ENCODE data around the gene DYSF.

The DYSF gene

DNA sequence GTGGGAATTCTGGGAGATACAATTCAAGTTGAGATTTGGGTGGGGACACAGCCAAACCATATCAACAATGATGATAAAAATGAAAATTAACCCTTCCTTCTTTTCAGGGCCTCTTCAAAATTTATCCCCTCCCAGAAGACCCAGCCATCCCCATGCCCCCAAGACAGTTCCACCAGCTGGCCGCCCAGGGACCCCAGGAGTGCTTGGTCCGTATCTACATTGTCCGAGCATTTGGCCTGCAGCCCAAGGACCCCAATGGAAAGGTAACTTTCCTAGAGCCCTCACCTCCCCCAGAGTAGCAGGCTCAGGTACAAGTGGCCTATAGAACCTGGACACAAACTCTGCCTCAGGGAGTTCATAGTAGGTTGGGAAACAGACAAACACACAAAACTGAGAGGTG is 205.4 kb downstream of the DYSF start (continued):
- TF ChIP-seq ZBTB49 (tag by site-specific recombination; IDR thresholded peaks at IDR 0.05; ENCODE audit: low read depth) (no peak), MZF1 (tag by site-specific recombination; IDR thresholded peaks at IDR 0.05; ENCODE audit: borderline replicate concordance) (no peak), ZNF600 (tag by site-specific recombination; IDR thresholded peaks at IDR 0.05) (no peak), ZNF155 (tag by site-specific recombination; IDR thresholded peaks at IDR 0.05) (no peak), BCL11A (tag by site-specific recombination; IDR thresholded peaks at IDR 0.05; ENCODE audit: low read depth) (no peak), ZNF777 (tag by site-specific recombination; IDR thresholded peaks at IDR 0.05; ENCODE audit: borderline replicate concordance) (no peak), ZNF211 (tag by site-specific recombination; IDR thresholded peaks at IDR 0.05; ENCODE audit: low read depth) (no peak), MYNN (tag by site-specific recombination; IDR thresholded peaks at IDR 0.05; ENCODE audit: borderline replicate concordance) (no peak)

- Histone ChIP-seq H3K27ac (ENCODE audit: extremely low read depth, low read depth, low read length) (no peak overlapping the region), H3K36me3 (ENCODE audit: control insufficient read depth in 2 of 2, insufficient read depth in 1 of 2, low read length in 2 of 2) (no peaks in the 10 kb centered on the region), H3K4me3 (ENCODE audit: low read depth, low read length) (no peak overlapping the region), H3K4me1 (ENCODE audit: control insufficient read depth, insufficient read depth, low read length) (no peaks in the 10 kb centered on the region), H3K9me3 (ENCODE audit: control insufficient read depth, insufficient read depth, low read depth, low read length) (no peaks in the 10 kb centered on the region)
- POLR2A ChIA-PET: no interaction called here
- TF ChIP-seq ZFP41 (tag by site-specific recombination; IDR thresholded peaks at IDR 0.05; ENCODE audit: borderline replicate concordance): no peak
- TF ChIP-seq ZSCAN23 (tag by site-specific recombination; IDR thresholded peaks at IDR 0.05): no peak
- no peak for TF ChIP-seq PBX3 (CRISPR knock-in tag; IDR thresholded peaks at IDR 0.05)
- TF ChIP-seq KLF7 (tag by site-specific recombination; IDR thresholded peaks at IDR 0.05; ENCODE audit: borderline replicate concordance): no peak
- TF ChIP-seq ZNF600 (tag by site-specific recombination; IDR thresholded peaks at IDR 0.05): no peak
- TF ChIP-seq, protein P1, sequence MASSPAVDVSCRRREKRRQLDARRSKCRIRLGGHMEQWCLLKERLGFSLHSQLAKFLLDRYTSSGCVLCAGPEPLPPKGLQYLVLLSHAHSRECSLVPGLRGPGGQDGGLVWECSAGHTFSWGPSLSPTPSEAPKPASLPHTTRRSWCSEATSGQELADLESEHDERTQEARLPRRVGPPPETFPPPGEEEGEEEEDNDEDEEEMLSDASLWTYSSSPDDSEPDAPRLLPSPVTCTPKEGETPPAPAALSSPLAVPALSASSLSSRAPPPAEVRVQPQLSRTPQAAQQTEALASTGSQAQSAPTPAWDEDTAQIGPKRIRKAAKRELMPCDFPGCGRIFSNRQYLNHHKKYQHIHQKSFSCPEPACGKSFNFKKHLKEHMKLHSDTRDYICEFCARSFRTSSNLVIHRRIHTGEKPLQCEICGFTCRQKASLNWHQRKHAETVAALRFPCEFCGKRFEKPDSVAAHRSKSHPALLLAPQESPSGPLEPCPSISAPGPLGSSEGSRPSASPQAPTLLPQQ (tag by site-specific recombination; IDR thresholded peaks at IDR 0.05): no peak
- TF ChIP-seq, protein P2, sequence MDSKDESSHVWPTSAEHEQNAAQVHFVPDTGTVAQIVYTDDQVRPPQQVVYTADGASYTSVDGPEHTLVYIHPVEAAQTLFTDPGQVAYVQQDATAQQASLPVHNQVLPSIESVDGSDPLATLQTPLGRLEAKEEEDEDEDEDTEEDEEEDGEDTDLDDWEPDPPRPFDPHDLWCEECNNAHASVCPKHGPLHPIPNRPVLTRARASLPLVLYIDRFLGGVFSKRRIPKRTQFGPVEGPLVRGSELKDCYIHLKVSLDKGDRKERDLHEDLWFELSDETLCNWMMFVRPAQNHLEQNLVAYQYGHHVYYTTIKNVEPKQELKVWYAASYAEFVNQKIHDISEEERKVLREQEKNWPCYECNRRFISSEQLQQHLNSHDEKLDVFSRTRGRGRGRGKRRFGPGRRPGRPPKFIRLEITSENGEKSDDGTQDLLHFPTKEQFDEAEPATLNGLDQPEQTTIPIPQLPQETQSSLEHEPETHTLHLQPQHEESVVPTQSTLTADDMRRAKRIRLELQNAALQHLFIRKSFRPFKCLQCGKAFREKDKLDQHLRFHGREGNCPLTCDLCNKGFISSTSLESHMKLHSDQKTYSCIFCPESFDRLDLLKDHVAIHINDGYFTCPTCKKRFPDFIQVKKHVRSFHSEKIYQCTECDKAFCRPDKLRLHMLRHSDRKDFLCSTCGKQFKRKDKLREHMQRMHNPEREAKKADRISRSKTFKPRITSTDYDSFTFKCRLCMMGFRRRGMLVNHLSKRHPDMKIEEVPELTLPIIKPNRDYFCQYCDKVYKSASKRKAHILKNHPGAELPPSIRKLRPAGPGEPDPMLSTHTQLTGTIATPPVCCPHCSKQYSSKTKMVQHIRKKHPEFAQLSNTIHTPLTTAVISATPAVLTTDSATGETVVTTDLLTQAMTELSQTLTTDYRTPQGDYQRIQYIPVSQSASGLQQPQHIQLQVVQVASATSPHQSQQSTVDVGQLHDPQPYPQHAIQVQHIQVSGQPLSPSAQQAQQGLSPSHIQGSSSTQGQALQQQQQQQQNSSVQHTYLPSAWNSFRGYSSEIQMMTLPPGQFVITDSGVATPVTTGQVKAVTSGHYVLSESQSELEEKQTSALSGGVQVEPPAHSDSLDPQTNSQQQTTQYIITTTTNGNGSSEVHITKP (tag by site-specific recombination; IDR thresholded peaks at IDR 0.05): no peak
- no peak for TF ChIP-seq CTCF (tag by site-specific recombination; IDR thresholded peaks at IDR 0.05)
- no peak for TF ChIP-seq ZNF664 (tag by site-specific recombination; IDR thresholded peaks at IDR 0.05)
- no peak for TF ChIP-seq ZSCAN16 (tag by site-specific recombination; IDR thresholded peaks at IDR 0.05)
- TF ChIP-seq ZFP3 (tag by site-specific recombination; IDR thresholded peaks at IDR 0.05; ENCODE audit: low read depth): no peak
- no peak for TF ChIP-seq ZBTB17 (tag by site-specific recombination; IDR thresholded peaks at IDR 0.05)
- CTCF ChIA-PET: no interaction called here
These were observed 206.6 kb downstream of the DYSF start for GRCh38 chr2:71659868-71660518.

Data from HEK293 (cell line).